GM19395 (cell line): ENCODE data around the gene MRPL36.
"Not testable (repeated sequence)": the region's sequence is repeated elsewhere in the genome, so short reads cannot be mapped to it uniquely, and the experiment has no call there.

Experiments
- ATAC-seq: cut with Tn5 transposase; IDR thresholded peaks from one replicate; pipeline ENCODE4 v1.9.1; 2021; ENCODE audit warnings: mild to moderate bottlenecking, moderate library complexity; ENCODE audit not compliant: unreplicated experiment

Gene MRPL36

DNA sequence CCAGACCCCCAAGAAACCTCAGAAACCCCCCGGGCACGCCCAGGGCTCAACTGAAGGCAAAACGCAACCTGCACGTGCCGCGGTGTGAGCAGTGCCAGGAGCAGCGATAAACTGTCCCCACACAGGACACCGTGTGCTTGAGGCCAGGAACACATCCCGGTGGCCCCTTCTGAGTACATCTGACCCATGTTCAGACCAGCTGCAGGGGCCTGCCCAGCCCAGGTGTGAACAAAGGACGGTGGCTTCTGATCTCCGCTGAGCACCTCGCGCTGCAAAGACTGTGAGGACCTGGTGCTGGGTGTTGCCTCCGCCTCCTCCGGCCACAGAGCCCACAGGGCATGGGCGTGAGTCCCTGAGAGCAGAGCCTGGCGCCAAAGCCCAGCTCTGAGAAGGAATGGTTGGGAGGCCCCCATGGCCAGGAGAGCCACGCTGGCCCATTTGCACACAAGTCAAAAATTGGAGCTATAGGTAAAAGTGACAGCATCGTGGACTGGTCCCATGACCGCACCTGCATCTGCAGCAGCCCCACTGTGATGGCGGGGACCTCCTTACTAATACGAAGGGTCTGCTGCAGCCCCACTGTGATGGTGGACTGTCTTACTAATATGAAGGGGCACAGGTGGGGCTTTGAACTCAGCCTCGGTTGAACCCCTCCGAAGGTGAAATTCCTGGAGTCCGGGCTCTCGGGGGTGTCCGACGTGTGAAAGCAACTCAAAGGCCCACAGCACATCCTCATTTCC, 33.0 kb upstream of the MRPL36 start:
- no peak for ATAC-seq

DNA sequence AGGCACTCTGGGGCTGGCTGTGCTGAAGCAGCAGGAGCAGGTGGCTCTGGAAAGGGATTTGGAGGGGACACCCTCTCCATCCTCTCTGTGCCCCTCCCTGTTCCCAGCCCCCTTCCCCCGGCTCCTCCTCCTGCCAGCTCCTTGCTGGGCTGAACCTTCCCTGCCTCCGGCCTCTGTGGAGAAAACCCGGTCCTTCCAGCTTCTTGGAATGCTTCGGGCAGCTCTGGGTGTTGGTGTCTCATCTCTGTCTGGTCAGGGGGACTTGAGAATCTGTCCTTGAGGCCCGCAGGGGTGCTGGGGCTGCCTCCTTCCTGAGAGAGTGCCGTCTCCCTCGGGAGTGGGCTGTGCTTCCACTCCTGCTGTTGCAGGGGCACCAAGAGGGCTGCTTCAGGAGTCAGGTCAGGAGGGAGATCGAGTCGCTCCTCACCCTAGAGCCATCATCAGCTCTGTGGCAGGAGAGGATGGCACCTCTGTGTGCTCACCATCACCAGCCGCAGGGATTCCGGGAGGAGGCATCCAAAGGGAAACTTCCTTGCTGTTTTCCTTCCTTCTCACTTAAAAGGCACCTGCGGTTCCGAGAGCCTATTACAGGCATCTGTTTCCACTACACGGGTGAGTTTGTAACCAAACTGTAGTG, 32.2 kb upstream of the MRPL36 start:
- ATAC-seq = no peak

DNA sequence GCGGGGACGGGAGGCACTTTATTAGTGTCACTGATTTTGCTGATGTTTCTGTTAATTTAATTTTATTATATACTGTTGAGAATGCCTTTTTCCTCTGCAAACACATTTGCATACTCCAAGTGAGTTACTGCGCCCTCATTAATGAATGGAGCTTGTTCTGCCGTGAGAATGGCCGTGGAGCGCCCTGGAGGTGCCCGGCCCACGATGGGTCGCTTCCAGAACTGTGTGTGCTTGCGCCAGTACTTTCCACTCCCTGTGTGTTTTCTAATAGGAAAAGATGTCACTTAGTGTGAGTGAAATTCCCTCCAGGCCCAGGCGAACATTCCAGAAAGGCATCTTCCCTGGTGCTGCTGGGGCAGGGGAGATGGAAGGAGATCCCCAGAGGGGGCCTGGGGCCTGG, 31.6 kb upstream of the MRPL36 start:
- no peak for ATAC-seq

DNA sequence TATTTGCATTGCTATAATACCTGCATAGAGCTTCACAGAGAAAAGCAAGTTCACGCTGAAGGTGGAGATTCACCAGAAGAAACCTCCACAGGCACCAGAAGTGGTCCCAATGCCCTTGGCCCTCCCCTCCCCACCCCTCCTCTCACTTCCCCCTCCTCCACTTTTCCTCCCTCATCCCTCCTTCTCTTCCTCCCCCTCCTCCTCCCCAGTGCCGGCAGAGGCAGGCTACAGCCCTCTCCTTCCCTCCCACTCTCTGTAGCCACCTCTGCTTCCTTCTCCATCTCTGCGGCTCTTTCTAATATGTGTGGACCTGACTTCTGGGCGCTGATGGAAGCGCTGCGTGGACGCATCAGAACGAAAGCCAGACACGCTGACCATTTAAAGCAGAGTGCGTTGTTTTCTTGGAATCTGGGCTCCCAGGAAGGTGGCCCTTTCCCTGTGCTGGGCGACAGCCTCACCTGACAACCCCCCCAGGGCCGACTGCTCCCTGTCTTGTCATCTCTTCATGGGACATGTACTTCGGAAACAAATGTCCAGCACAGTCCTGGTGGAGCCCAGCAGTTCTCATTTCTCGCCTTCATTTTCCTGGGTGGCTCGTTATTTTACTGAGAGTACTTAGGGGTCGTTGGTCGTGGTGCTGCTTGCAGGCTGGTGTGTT, 31.1 kb upstream of the MRPL36 start:
- ATAC-seq = no peak

DNA sequence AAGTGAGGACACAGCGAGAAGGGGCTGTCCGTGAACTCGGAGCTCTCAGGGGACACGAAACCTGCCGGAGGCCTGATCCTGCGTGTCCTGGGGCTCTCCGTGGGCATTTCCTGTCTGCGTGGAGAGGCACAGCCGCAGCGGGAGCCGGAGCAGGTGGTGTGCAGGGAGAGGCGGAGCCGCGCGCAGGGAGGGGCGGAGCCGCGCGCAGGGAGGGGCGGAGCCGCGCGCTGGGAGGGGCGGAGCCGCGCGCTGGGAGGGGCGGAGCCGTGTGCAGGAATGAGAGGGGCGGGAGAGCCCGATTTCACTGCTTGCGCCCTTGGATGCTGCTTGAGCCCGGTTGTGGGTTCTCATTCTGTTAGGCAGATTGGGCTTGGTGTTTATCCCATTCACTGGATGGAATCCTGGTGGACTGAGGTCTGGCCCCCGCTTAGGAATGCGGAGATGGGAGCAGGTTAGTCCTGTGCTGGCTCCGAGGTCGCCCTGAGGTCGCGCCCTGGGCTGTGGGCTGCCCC, 28.3 kb upstream of the MRPL36 start:
- peak; percentile 61 for ATAC-seq

DNA sequence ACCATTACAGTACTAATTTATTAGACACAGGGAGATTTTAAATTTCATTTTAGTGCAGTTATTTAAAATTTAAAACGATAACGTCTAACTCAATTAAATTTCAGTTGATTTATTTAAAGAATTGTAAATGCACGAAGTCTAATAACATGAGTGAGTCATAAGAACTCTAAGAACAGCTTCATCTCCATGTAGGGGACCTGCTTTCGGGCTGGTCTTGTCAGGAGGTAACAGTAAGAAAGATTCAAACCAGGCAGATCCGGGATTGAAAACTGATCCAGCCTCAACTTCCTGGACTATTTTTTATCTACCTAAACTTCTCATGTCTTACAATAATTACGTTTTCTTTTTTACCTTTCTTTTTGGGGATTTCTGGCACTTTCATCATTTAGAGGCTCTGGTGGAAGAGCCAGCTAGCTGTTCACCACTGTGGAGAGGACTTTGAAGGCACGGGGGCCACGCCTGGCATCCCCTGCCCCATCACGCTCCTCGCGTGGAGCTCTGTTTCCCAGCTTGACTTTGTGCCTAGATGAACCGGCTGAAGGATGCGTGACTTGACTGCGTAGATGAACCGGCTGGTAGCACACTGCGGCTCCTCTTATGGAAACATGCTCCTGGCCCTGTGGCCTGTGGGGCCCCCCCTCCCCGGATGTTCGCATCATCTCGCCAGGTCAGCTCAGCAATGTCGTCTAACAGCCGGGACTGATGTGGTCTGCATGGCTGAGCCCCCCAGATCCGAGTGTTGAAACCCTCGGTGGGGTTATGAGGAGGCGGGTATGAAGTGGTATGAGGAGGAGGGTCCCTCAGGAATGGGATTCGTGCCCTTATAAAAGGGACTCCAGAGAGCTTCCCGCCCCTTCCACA, 27.6 kb upstream of the MRPL36 start:
- ATAC-seq = peak; percentile 14

DNA sequence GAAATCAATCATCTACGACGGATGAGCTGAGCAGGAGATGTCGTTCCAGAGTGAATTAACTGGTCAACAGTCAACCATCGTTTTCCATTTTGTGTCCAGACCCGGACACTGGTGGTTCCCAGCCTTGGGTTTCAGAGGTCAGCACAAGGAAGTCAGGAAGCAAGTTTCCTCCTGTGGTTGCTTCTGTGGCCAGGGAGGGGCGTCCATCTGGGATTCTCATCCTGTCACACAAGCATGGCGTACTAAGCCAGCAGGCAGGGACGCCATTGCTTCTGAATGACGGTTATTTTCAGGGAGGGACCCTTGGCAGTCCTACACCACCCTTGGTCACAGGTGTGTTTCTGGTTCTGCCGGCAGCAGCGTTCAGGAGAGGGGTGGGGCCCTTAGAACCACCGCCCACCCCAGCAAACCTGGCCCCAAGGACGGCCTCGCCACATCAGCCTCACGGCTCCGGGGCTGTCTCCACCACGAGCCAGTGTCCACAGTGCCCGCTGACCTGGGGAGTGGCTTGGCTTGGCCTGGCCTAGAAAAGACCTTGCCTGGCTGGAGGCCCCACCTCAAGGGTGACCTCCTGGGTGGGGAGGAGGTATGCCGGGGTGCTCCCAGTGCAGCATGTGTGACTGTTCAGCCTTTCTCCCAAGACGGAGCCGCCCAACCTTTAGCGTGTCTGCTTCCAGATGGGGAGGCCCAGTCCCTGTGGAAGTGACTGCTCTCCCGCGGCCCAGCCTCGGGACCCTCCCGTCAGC, 26.8 kb upstream of the MRPL36 start:
- no peak for ATAC-seq

DNA sequence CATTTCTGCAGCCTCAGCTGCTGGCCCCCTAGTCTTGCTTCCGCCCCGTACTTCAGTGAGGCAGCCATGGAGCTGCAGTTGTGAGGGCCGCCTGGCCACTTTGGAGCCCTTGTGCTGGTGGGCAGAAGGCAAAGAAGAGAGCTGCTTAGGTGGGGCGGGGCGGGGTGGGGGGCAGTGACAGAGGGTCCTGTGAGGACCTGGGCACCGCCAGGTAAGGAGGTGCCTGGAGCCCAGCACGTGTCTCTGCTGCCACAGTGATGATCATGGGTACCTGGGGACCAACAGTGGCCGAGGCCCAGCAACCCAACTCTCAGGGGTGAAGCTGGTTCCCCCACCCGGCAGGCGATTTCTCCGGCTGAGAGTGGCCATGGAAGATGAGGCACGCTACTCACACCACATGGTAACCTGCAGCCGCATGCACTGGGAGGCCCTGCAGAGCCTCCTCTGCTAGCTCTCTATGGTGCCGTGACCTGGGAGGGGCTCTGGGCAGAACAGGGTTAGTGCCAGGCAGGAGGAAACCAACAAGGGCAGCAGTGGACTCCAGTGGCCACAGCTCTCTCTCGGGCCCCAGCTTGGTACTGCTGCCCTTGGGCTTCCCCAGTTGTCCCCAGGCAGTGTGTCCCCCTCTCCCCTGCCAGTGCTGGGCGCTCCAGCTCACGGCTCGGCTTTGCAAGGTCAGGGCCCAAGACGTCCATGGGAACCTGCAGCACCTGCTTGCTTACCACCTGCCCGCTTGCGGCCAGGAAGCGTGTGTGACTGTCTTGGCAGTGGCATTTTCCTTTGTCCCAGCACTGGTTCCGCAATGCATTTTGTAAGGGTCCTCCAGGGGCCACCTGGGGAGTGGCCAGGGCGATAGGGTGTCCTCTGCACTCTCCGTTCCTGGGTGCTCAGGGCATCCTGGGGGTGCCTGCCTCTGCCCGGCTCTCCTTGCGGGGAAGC, 25.5 kb upstream of the MRPL36 start:
- no peak for ATAC-seq

DNA sequence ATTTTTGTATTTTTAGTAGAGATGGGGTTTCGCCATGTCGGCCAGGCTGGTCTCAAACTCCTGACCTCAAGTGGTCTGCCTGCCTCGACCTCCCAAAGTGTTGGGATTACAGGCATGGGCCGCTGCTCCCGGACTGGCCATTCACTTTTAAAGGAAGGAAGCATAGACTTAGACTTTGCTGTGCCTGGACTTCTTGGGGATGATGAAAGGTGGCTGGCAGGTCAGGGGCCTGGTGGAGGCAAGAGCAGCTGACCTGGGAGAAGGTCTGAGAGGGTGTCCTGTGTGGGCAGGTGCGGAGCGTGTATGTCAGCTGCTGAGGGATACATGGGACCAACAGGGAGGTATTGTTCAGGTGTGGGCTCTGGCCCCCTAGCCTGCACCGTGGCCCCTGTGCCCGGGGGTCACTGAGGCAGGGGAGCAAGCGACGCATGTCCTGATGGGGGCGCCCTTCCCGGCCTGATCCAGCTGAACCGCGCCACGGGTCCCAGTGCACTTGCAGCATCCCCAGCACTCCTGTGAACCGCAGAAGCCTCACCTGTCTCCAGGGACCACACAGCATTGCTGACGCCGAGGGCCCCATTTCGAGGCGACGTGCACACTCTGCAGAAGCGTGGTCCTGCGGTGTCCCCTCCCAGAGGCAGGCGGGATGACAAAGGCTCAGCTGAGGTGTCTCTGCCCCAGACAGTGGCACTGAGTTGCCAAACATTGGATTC, 24.6 kb upstream of the MRPL36 start:
- no peak for ATAC-seq

DNA sequence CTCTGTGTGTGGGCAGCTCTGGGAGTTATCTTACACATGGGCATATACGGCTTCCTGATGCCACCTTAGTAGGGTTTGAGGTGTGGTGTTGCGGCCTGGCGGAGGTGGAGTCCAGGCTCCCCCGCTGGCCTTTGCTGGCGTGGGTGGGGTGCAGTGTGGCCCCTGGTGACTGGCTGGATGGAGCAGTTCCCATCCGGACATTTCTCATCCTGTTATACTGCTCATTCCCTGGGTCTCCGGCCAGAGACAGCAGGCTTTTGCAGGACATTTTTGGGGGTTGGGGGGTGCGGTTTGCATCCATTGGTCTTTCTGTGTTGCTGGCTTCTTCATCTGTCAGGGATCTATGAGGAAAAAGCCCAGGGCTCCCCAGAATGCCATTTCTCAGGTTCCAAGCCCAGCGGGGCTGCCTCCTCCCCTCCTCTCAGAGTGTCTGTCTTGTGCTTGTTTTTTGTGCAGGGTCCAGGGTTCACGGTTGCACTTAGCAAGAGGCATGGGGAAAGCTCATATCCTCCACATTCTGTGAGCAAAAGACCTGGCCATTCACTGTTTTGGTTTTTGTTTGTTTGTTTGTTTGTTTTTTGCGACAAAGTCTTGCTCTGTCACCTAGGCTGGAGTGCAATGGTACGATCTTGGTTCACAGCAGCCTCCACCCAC, 23.9 kb upstream of the MRPL36 start:
- ATAC-seq = no peak

DNA sequence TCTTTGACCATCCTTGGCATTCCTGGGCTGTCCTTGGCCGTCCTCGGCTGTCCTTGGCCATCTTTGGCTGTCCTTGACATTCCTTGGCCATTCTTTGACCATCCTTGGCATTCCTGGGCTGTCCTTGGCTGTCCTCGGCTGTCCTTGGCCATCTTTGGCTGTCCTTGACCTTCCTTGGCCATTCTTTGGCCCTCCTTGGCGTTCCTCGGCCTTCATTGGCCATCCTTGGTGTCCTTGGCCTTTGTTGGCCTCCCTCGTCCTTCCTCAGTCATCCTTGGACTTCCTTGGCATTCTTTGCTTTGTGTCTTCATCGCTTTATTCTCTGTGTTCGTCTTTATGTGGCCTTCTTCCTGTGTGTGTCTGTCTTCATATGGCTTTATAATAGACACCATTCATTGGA, 22.2 kb upstream of the MRPL36 start:
- ATAC-seq = no peak

DNA sequence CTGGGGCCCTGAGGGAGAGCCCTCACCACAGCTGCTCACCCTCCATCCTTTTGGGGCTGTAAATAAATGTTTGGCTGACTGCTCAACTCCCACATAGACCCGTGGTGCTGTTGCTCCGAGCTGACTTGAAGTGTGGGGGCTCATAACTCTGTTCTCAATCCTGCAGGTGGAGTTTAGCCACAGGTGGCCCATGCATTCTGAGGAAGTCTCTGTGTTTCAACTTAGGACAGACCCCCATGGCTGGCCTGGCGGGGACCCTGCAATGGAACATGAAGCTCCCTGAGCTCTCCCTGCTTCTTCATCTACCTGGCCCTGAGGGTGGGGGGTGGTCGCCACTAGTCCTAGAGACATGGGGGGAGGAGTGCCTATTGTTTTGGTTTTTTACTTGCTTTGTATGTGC, 21.3 kb upstream of the MRPL36 start:
- ATAC-seq = no peak

DNA sequence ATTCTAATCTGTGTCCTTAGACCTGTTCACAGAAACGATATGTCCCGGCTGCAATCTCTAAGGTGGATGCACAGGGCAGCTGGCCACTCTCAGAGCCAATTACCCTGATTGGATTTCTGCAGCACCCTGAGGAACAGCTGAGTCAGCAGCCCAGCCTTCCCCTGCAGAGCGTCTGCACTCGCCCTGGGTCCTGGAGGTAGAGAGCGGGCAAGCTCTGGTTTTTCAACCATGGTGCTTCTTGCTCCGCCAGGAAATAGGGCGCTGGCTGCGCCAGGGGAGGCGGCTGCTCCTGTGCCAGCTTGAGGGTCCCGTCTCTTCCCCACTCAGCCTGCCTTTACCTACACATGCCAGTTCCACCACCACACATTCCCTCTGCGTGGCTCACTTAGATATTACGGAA, 20.7 kb upstream of the MRPL36 start:
- ATAC-seq = no peak

DNA sequence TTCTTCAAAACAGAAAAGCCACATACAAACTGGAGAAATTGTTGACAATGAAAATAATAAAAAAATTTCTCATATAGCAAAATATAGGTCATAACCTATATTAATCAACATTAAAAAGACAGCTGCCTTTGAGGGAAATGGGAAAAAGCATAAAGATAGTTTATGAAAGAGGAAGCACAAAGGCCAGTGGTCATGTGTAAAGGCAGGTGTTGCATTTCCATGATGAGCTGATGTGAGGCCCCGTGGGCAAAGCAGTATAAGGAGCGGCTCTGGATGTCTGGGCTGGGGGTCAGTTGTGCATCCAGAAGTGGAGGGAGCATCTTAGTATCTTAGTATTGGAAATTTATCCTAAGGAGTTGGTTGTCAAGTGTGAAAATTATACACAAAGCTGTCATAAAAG, 19.8 kb upstream of the MRPL36 start:
- no peak for ATAC-seq

DNA sequence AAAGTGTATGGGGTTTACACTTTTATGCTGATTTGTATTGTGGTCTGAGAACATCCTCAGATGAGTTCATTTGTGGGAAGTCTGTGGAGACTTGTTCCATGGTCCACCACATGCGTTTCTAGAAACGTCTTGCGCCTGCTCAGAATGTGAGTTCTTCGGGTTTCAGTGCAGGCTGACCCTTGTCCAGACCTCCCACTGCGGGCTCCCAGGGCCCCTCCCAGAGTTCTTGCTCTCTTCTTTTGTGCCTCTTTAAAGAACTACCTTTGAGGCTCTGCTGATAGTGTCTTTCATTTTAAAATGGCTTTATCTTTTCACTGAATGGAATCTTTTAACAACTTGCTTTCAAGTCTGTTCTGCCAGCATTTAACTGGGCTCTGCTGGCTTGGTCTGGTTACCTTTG, 19.1 kb upstream of the MRPL36 start:
- ATAC-seq = no peak

DNA sequence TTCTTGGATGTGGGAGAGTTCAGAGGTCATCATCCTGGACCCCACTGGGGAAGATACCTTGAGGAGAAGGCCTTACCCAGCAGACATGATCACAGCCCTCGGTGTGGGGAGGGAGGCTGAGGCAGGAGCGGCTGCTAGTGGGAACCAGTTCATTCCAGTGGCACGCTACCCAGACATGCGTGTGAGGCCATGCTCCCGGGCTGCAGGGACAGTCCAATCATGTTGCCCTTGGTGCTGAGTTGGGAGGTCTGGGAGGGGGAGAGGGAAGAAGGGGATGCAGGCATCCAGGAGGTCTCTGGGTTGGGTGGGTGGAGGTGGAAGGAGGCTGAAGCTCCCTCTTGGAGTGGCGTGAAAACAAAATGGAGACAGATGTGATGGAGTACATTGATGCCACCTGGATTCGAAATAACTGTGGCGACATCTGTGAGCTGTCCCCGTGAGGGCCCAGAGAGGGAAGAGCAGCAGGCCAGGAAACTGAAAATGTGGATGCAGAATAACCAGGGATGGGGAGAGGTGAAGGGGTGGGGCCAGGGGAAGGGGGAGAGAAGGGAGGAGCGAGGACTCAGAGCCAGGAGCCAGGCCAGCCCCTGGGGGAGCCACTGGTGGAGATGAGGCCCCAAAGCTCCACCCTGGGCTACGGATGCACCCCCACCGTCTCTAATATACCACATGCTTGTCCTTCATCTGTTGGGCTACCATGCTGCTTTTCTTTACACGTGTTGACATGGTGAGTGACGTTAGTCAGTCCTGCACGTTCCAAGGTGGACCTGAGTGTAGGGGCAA, 17.8 kb upstream of the MRPL36 start:
- ATAC-seq = no peak

DNA sequence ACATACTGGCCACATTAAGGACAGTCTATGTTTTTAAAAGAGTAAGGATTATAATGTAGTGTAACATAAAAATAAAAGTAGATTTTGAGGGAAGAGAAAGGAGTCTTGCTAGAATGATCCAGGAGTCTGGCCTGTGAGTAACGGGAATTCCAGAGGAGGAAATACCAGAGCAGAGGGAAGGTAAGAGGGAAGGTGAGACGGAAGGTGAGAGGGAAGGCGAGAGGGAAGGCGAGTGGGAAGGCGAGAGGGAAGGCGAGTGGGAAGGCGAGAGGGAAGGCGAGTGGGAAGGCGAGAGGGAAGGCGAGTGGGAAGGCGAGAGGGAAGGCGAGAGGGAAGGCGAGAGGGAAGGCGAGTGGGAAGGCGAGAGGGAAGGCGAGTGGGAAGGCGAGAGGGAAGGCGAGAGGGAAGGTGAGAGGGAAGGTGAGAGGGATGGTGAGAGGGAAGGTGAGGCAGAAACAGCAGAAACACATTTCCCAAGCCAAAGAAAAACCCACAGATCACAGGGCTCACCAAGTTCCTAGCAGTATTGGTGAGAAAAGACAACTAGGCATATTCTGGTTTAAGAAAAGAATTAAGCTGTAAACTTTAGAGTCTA, 17.0 kb upstream of the MRPL36 start:
- not testable (repeated sequence) for ATAC-seq
